Activated naive CD8-positive, alpha-beta T cell treated with anti-CD3 and anti-CD28 coated beads, Interleukin-2, amount 10 ng/mL, durations not matched to agents 7 days and 5 days (primary cell): ENCODE measurements around the gene GALNT15. TPM values are rescaled to one million over a fixed set of nuclear protein-coding genes. Genes with fewer than 3 reads are reported as not detected.

ENCODE experiments used
- ATAC-seq: fragments of 150-1000 bp; cut with Tn5 transposase; one replicate; pipeline ENCODE4 v1.10.0; 2021; ENCODE audit warnings: low read depth, moderate library complexity
- POLR2A ChIA-PET: fragments of 350-600 bp; sonication (Branson Sonifier 250); formaldehyde crosslinking; loops from one replicate; lab custom pipeline; 2021; ENCODE audit warnings: antibody characterized with exemption; lab: Charles Lee
- DNase-seq: peaks from one replicate; pipeline ENCODE4 v3.0.0; 2021
- H3K27ac Mint-ChIP-seq: one replicate; pipeline ENCODE4 v1.8.0; 2022; ENCODE audit warnings: mild to moderate bottlenecking, mixed read lengths
- H3K27me3 Mint-ChIP-seq: one replicate; pipeline ENCODE4 v1.8.0; 2022; ENCODE audit warnings: mild to moderate bottlenecking, moderate library complexity, mixed read lengths
- H3K36me3 Mint-ChIP-seq: one replicate; pipeline ENCODE4 v1.8.0; 2021; ENCODE audit warnings: mild to moderate bottlenecking, mixed read lengths
- H3K4me1 Mint-ChIP-seq: one replicate; pipeline ENCODE4 v1.8.0; 2021; ENCODE audit warnings: mixed read lengths
- H3K4me3 Mint-ChIP-seq: one replicate; pipeline ENCODE4 v1.8.0; 2022; ENCODE audit warnings: mild to moderate bottlenecking, moderate library complexity, mixed read lengths
- H3K9me3 Mint-ChIP-seq: one replicate; pipeline ENCODE4 v1.8.0; 2021; ENCODE audit warnings: mixed read lengths
- total RNA-seq, 2 experiments: library from RNA; stranded (reverse); gene quantifications; one replicate each; pipeline ENCODE4 v1.2.3, GENCODE V29; 2021

GALNT15 gene
- total RNA-seq, 2 experiments from 2014 or later = not detected

GRCh38 chr3:16203671-16204629 is 29.5 kb downstream of the GALNT15 start:
- H3K4me1 Mint-ChIP-seq = peaks cover 5% of the 10 kb centered on the region
- DNase-seq (no peak), ATAC-seq (no peak)
- H3K27me3 Mint-ChIP-seq = peaks cover 3% of the 10 kb centered on the region
- H3K27ac Mint-ChIP-seq = no peak overlapping the region
- no peaks in the 10 kb centered on the region for H3K36me3 Mint-ChIP-seq
- POLR2A ChIA-PET = no interaction called here
- H3K9me3 Mint-ChIP-seq = no peaks in the 10 kb centered on the region
- H3K4me3 Mint-ChIP-seq = no peak overlapping the region

GRCh38 chr3:16204751-16205150 is 30.3 kb downstream of the GALNT15 start:
- H3K9me3 Mint-ChIP-seq = no peaks in the 10 kb centered on the region
- POLR2A ChIA-PET = no interaction called here

GRCh38 chr3:16205156-16205870 is 30.8 kb downstream of the GALNT15 start:
- no peaks in the 10 kb centered on the region for H3K9me3 Mint-ChIP-seq
- no peak overlapping the region for H3K4me3 Mint-ChIP-seq
- ATAC-seq (no peak), DNase-seq (no peak)
- POLR2A ChIA-PET = no interaction called here
- no peaks in the 10 kb centered on the region for H3K36me3 Mint-ChIP-seq
- H3K27me3 Mint-ChIP-seq = peaks cover 3% of the 10 kb centered on the region
- peaks cover 5% of the 10 kb centered on the region for H3K4me1 Mint-ChIP-seq
- H3K27ac Mint-ChIP-seq = no peak overlapping the region

More at GRCh38 chr3:16204751-16205150, 30.3 kb downstream of the GALNT15 start:
- DNase-seq (no peak), ATAC-seq (no peak)
- Mint-ChIP-seq H3K4me1 (peaks cover 5% of the 10 kb centered on the region), H3K4me3 (no peak overlapping the region), H3K27me3 (peaks cover 3% of the 10 kb centered on the region), H3K27ac (no peak overlapping the region), H3K36me3 (no peaks in the 10 kb centered on the region)

- Mint-ChIP-seq H3K4me3 (no peak overlapping the region), H3K4me1 (peaks cover 5% of the 10 kb centered on the region), H3K27ac (no peak overlapping the region), H3K36me3 (no peaks in the 10 kb centered on the region), H3K9me3 (no peaks in the 10 kb centered on the region), H3K27me3 (peaks cover 3% of the 10 kb centered on the region)
- POLR2A ChIA-PET = no interaction called here
- DNase-seq = no peak
- no peak for ATAC-seq
Observed at GRCh38 chr3:16207031-16207430, 32.6 kb downstream of the GALNT15 start.

- no peak for ATAC-seq
- POLR2A ChIA-PET = no interaction called here
Observed at GRCh38 chr3:16211176-16211904, 36.9 kb downstream of the GALNT15 start.

GRCh38 chr3:16214366-16214765 is 39.9 kb downstream of the GALNT15 start:
- Mint-ChIP-seq H3K4me3 (no peak overlapping the region), H3K9me3 (no peaks in the 10 kb centered on the region), H3K4me1 (no peaks in the 10 kb centered on the region), H3K27me3 (peaks cover 11% of the 10 kb centered on the region), H3K27ac (no peak overlapping the region), H3K36me3 (no peaks in the 10 kb centered on the region)
- DNase-seq (no peak), ATAC-seq (no peak)
- POLR2A ChIA-PET = no interaction called here

More at GRCh38 chr3:16211176-16211904, 36.9 kb downstream of the GALNT15 start:
- Mint-ChIP-seq H3K27ac (no peak overlapping the region), H3K36me3 (no peaks in the 10 kb centered on the region), H3K4me1 (no peaks in the 10 kb centered on the region), H3K4me3 (no peak overlapping the region), H3K27me3 (peaks cover 2% of the 10 kb centered on the region), H3K9me3 (no peaks in the 10 kb centered on the region)
- no peak for DNase-seq

GRCh38 chr3:16216373-16216935 is 42.0 kb downstream of the GALNT15 start:
- Mint-ChIP-seq H3K4me1 (no peaks in the 10 kb centered on the region), H3K36me3 (no peaks in the 10 kb centered on the region), H3K9me3 (no peaks in the 10 kb centered on the region), H3K27me3 (peaks cover 11% of the 10 kb centered on the region), H3K4me3 (no peak overlapping the region), H3K27ac (no peak overlapping the region)
- POLR2A ChIA-PET = no interaction called here
- ATAC-seq = no peak
- DNase-seq = no peak

GRCh38 chr3:16219777-16220176 is 45.3 kb downstream of the GALNT15 start:
- POLR2A ChIA-PET = no interaction called here
- H3K9me3 Mint-ChIP-seq = no peaks in the 10 kb centered on the region
- H3K27ac Mint-ChIP-seq = no peak overlapping the region
- H3K36me3 Mint-ChIP-seq = no peaks in the 10 kb centered on the region
- H3K27me3 Mint-ChIP-seq = peaks cover 11% of the 10 kb centered on the region
- ATAC-seq = no peak
- no peak for DNase-seq
- no peak overlapping the region for H3K4me3 Mint-ChIP-seq
- peaks cover 2% of the 10 kb centered on the region for H3K4me1 Mint-ChIP-seq

GRCh38 chr3:16221990-16222389 is 47.5 kb downstream of the GALNT15 start:
- H3K27me3 Mint-ChIP-seq = peaks cover 10% of the 10 kb centered on the region
- POLR2A ChIA-PET = no interaction called here
- peaks cover 2% of the 10 kb centered on the region for H3K9me3 Mint-ChIP-seq
- no peak overlapping the region for H3K27ac Mint-ChIP-seq
- H3K36me3 Mint-ChIP-seq = no peaks in the 10 kb centered on the region
- ATAC-seq = no peak
- no peak for DNase-seq
- no peak overlapping the region for H3K4me3 Mint-ChIP-seq
- H3K4me1 Mint-ChIP-seq = peaks cover 2% of the 10 kb centered on the region

GRCh38 chr3:16222547-16222946 is 48.1 kb downstream of the GALNT15 start:
- no peak overlapping the region for H3K4me3 Mint-ChIP-seq
- POLR2A ChIA-PET = no interaction called here
- ATAC-seq = no peak
- H3K27ac Mint-ChIP-seq = no peak overlapping the region
- H3K36me3 Mint-ChIP-seq = no peaks in the 10 kb centered on the region
- no peak for DNase-seq
- H3K27me3 Mint-ChIP-seq = peaks cover 7% of the 10 kb centered on the region
- peaks cover 2% of the 10 kb centered on the region for H3K9me3 Mint-ChIP-seq
- peaks cover 2% of the 10 kb centered on the region for H3K4me1 Mint-ChIP-seq

- Mint-ChIP-seq H3K4me3 (no peak overlapping the region), H3K9me3 (peaks cover 2% of the 10 kb centered on the region), H3K4me1 (peaks cover 2% of the 10 kb centered on the region), H3K36me3 (no peaks in the 10 kb centered on the region), H3K27ac (no peak overlapping the region), H3K27me3 (no peaks in the 10 kb centered on the region)
- DNase-seq = no peak
- no peak for ATAC-seq
- POLR2A ChIA-PET = interaction anchor here (0.7 kb wide), 1 partner anchor 1291 kb away, joined by 5 read pairs; no protein-coding TSS in a partner anchor
Observed at GRCh38 chr3:16224325-16224724, 49.8 kb downstream of the GALNT15 start.

GRCh38 chr3:16227566-16227965 is 53.1 kb downstream of the GALNT15 start:
- Mint-ChIP-seq H3K36me3 (no peaks in the 10 kb centered on the region), H3K4me3 (no peak overlapping the region), H3K27me3 (peaks cover 8% of the 10 kb centered on the region), H3K4me1 (peaks cover 2% of the 10 kb centered on the region), H3K9me3 (peaks cover 2% of the 10 kb centered on the region), H3K27ac (no peak overlapping the region)
- ATAC-seq (no peak), DNase-seq (no peak)
- POLR2A ChIA-PET = no interaction called here

GRCh38 chr3:16229681-16230080 is 55.2 kb downstream of the GALNT15 start:
- Mint-ChIP-seq H3K4me3 (no peak overlapping the region), H3K9me3 (peaks cover 2% of the 10 kb centered on the region), H3K27ac (no peak overlapping the region), H3K4me1 (no peaks in the 10 kb centered on the region), H3K27me3 (peaks cover 12% of the 10 kb centered on the region), H3K36me3 (no peaks in the 10 kb centered on the region)
- POLR2A ChIA-PET = no interaction called here
- DNase-seq (no peak), ATAC-seq (no peak)
